Stimulated activated CD4-positive, alpha-beta T cell treated with anti-CD3 and anti-CD28 coated beads, TNF-alpha, amount 100 ng/mL, for 1 hour (primary cell): ENCODE data around the gene MUSK.
"Not testable (repeated sequence)": the region's sequence is repeated elsewhere in the genome, so short reads cannot be mapped to it uniquely, and the experiment has no call there.

Source experiments
- DNase-seq, 3 donors: peaks; one replicate each; pipeline ENCODE4 v3.0.0-alpha.2; 2020; ENCODE audit warnings: low read depth in 3 of 3, low spot score in 1 of 3

Gene MUSK

DNA sequence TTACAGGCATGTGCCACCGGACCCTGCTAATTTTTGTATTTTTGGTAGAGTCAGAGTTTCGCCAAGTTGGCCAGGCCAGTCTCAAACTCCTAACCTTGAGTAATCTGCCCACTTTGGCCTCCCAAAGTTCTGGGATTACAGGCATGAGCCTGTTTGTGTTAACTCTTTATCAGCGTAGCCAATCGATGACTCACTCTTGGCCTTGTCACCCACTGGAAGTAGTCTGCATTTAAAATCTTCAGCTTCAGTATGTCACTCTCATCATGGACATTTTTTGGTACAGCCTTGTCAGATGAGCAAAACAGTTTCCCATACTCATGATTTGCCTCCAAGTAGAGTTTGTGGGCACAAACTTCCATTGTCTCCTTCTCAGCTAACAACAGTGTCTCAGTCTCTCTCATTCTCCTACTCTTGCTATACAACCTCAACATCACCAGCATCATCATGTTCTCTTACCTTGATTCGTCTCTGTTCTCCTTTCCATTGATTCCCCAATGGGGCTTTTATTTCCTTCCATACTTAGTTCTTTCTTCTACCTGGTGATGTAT, 22.5 kb downstream of the MUSK start:
- no peak for DNase-seq

DNA sequence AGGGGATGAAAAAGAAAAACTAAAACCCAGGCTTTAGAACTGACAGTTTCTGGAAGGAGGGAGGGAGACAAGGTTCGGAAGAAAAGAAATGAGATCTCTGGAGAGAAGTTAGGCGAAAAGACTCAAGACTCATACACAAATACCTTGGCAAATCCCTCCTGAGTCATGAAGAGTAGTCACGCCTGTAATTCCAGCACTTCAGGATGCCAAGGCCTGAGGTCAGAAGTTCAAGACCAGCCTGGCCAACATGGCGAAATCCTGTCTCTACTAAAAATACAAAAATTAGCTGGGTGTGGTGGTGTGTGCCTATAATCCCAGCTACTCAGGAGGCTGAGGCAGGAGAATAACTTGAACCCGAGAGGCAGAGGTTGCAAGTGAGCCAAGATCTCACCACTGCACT, 27.3 kb downstream of the MUSK start:
- not testable (repeated sequence) for DNase-seq

DNA sequence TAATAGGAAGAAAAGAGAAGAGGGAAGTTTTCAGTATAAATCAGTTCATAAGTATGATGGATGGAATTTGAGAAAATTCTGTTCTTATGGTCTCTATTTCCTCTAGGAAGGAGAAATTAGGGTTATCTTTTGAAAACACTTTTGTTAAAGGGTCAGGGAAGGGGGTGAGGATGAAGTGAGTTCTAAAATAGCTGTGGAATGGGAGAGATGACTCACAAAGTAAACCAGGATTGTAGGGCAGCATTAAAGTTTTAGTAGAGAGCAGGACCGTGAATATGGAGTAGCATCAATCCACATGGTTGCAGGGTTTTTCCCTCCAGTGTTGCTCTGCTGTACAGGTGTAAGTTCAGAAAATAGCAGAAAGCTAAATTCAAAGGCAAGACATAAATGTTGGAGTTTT, 32.4 kb downstream of the MUSK start:
- DNase-seq, result no peak

DNA sequence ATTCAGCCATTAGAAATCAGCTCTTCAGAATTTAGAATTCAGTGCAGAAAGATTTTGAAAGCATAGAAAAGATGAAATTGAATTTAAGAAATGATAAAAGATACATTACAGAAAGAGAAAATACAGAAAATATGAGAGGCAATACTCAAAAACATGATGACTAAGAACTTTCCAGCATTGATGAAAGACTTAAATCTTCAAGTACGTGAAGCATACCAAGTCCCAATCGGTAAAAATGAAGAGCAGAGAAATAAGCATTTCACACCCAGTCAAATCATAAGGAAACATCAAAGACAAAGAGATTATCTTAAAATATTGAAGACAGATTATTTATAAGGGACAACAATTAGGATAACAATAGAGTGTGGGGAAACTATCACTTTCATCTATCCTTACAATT, 35.1 kb downstream of the MUSK start:
- DNase-seq, result no peak

DNA sequence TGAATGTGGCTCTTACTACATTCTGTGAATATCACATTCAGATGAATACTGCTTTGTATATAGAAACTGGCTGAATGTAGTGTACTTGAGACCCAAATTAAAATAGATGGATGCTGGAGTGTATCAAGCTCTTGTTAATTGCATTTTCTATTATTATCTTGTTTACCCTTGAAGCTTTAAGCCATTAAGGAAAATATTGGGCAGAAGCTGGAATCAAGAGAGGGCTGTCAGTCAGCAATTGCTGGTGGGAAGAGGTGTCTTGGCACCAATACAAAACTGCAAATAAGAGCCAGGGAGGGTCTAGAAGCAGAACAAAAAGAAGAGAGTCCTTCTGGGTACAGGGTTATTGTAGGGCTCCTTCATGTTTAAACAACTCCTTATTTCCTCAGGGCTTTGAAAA, 38.8 kb downstream of the MUSK start:
- DNase-seq, result no peak

DNA sequence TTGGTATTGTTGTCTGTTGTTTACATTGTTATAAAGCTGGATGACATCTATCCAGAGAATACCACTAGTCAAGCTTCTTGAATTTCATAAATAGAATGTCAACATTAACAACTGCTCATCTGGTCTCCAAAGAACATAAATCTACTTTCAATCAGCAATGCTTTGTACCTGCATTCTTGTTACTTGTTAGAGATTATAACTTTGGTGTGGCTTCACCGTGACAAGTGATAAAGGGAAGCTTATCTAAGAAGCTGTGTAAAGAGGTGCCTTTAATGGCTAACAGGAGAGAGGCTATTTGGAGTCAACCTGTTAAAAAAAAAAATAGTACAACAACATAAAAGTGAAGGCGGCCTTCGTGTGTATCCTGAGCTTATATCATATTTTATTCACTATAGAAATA, 41.8 kb downstream of the MUSK start:
- no peak for DNase-seq

DNA sequence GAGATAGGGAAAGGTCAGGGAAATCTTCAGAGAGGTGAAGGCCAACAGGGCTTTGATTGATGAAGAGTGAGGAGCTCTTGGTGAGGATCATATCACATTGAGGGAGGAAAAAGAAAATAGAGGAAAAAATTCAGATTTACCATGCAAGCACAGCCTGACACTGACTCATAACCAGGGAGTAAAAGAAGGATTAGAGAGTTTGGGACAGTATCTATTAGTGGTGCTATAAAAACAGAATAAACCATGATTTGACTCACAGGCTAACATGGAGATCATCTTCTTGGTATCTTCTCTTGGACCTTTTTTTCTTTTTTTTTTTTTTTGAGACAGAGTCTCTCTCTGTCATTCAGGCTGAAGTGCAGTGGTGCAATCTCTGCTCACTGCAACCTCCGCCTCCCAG, 44.4 kb downstream of the MUSK start:
- no peak for DNase-seq

DNA sequence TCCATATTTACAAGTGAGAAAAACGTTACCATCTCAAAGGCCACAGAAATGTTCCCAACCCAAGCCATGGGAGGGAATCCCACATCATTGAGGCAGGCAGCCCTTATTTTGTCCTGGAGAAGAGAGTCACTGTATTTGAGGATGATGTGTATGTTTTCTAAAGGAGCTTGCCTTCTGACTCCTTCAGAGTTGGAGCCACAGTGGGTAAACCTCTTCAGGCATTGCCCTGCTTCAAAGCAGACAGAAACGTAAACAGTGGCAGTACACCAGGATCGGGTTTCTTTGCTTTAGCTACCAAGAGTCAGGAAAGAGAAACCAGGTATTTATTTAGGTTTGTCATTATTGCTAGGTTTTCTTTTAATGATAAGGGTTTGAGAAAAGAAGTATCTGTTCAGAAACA, 45.7 kb downstream of the MUSK start:
- DNase-seq, result no peak

DNA sequence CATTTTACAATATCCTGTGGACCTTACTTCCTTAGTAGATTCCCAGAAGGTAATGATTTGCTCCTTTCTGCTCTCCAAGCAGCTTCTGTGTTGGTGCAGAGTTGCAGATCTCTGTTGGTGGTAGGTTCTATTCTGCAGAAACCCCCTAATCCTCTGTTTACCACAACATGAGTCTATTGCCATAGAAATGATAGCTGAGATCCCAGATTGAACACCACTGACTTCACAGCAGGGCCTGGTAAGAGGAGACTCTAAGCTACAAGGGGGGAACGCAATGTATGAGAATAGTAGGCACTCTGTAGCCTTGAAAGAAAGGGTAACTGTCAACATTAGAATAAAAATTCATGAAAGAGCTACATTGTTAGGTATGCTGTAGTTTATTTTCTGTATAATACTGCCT, 59.5 kb downstream of the MUSK start:
- no peak for DNase-seq

DNA sequence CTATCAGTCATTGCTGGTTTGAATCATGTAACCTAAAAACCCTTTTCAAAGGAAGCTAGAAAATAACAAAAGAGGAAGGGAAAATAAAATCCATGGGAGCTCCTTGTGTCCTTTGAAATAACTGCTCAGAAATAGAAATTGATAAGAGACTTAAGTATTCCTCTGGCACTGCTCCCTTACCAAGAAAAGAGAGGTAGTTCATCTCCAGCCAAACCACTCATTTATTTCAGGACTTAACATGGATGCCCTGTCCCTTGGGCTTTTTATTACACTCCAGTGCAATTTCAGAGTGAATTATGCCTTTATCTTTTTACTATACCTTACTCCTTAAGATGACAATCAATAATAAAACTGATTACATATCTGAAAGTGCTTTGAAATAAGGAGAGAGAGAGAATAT, 61.0 kb downstream of the MUSK start:
- no peak for DNase-seq

DNA sequence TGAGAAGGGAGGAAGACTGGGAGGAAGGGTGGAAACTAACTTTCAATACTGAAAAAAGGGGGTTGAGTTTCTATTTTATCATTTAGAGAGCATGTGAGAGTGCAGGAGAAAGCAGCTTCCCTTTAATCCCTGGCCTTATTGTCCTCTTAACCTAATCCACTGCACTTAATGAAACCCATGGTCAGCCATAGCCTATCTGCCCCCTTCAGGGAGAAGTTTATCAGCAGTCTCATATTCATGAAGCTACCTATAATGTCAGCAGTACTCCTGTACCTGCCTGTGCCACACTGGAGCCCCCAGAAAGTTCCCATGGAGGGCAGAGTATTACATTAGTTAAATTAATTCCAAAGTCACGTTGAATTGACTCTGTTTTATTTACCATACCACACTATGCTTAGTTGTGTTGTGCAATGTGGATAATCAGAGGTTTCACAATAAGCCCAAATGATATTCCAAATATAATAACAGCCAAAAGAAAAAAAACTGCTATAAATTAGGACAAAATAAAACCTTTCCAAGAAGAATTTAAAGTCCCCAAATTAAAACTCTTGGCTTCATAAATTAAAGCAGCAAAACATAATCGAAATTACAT, 62.9 kb downstream of the MUSK start:
- no peak for DNase-seq

DNA sequence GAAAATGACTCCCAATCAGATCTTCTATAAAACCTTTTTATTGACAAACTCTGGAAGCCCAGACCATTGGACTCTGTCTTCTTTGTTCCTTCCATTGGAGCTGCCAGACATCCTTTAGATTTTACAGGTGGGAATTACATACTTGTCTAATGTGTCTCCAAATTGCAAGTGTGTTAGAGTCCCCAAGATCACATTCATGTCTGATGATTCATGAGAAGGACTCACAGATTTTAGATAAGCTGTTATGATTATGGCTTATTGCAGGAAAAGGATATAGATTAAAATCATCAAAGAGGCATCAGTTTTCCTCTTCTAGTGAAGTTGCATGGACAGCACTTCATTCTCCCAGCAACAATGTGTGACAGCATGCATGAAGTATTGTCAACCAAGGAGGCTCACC, 70.4 kb downstream of the MUSK start:
- no peak for DNase-seq

DNA sequence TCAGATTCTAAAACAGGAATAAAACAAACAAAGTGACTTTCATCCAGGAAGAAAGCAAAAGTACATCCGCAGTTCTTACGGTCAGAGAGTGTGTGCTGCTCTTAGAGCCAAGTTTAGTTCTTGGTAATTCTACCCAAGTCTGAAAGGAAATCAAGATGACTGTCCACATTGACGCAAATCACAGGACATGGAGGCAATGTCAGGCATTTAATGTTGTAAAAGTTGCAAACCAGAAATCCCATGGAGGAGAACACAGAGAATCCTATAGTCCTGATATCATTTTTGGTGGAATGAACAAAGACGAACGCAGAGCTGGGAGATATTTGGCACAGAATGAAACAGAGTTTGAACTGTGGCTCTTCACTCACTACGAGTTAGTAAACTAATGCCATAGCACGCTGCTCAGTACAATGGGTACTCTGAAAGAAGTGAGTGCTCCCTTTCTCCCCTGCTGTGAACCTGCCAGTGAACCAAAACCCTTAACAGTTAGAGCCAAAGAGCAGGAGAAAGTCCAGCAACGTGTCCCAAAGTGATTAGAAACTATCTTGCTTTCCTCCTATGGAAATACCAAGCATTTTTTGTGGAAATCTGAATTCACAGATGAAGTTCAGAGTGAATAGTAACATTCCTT, 74.3 kb downstream of the MUSK start:
- DNase-seq, result no peak

DNA sequence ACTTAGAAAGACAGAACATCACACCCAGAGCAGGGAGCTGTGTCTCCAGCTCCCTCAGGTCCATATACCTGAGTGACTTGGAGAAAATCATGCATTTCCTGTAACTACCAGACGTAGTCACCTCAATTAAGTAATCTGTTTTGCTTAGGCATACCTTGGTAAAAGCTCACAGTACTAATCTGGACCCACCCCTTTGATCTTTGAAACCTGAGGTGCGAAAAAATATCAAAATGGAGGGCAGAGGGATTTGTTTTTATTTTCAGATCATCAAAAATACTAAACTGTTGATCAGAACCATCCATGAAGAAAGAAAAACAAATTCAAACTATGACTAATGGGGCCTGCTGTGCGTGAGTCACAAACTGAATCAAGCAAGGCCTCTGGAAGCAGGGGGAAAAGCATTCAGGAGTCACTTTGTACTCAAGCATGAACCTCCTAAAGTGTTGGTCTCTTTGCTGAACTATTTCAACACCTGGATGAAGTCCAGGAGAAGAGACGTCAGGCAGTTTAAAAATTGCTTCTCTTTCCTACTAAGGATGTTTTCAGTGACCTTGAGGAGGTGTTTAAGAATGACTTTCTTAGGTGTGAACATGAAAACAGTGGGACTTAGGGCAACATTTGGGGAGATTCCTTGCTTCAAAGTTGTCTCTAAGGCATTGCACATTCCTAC, 76.3 kb downstream of the MUSK start:
- DNase-seq, result no peak

DNA sequence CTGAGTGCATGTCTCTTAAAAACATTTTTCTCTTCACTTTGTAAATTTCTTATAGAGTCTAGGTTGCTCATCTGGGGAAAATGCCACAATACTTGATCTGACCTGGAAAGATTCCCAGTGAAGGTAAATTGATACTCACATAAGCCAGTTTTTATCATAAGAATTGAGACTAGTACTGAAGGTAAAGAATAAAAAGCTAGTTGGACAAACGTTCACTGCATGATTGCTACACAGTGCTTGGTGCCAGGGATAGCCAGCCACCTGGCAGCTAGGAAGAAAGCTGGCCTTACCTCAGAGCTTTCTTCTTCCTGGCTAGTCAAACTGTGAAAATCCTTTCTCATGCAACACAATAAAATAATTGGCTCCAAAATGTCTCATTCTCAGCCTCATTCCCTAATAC, 77.1 kb downstream of the MUSK start:
- no peak for DNase-seq

DNA sequence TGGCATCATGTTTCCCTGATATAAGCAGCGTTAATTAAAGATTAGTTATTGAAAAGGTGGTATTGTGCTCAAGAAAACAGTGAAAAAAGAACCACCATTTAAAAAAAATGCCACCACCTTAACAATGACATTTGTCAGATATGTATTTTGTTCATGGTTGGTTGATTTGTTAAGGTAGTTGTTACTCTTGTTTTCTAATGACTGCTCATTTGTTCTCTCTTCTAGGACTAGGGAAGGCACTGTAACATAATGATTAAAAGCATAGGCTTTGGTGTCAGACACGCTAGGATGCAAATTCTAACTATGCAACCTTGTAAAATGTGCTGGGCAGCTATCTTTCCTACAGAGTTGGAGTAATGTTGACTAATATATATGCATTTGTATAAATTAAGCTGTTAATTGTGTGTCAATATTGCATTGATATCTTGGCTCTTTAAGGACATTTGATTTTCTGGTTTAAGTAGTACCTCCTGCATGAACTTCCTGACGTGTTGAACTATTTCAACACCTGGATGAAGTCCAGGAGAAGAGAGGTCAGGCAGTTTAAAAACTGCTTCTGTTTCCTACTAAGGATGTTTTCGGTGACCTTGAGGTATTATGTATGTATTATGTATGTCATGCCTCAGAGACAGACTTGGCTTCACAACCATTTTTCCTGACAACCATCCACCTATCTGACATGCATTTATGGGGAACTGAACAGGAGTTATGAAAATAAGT, 77.8 kb downstream of the MUSK start:
- DNase-seq, result no peak

DNA sequence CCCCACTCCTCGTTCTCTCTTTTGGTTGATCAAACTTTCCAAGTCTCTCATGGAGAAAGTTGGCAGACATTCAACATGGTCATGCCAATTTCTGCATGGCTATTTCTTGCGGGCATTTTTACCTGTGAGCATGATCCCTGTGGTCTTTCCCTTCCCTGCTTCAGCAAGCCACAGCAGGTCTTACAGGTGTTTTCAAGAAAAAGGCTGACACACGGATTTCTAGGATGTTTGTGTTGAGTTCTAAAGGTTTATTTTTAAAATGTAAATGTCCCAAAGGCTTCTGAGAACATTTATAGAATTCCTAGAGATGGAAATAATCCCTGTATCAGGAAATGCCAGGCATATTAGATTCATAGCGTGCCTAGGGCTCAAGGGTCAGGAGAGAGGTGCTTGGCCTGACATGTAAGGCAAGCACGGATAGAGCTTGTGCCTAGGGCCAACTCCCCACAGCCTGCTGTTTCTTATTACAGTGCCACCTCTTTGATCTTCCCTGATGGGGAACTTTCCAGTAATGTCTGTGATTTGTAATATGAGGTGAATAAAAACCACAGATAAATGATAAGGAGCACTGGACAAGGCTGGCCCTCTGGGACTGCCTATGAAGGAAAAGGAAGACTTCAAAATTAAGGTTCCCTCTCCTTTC, 79.8 kb downstream of the MUSK start:
- no peak for DNase-seq

DNA sequence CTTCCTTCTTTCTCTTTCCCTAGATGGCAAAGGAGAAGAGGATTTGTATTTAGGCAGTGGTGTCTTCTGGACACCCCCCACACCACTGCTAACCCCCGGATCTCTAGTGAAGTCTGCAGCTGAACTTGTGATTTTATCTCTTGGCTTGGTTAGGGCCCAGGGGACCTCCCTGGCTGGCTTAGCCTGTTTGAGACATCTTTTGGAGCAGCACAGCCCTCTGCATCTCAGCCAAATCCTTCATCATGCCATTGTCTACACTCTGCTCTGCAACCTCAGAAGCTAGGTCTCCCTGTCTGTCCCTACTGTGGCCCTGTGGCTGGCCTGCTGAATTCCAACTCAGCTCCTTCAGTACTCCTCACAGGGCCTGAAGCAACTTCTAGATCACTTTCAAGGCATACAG, 81.7 kb downstream of the MUSK start:
- DNase-seq, result no peak

DNA sequence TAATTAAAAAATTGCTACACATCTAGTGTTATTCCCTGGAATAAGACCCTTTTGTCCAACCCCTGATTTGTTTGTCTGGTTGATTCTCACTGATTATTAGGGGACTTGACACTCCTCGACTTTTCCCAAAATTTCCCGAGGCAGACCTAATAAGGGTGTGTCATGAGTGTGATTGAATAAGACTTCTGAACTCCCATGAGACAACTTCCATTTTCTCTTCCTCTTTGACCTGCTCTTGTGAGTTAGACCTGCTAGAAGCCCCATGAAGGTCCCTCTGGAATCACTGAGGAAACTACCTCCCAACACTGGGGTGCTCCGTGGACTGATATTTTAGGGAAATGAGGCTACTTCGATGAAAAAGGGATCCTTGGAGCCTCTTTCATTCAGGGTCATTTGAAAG, 83.4 kb downstream of the MUSK start:
- DNase-seq, result no peak

DNA sequence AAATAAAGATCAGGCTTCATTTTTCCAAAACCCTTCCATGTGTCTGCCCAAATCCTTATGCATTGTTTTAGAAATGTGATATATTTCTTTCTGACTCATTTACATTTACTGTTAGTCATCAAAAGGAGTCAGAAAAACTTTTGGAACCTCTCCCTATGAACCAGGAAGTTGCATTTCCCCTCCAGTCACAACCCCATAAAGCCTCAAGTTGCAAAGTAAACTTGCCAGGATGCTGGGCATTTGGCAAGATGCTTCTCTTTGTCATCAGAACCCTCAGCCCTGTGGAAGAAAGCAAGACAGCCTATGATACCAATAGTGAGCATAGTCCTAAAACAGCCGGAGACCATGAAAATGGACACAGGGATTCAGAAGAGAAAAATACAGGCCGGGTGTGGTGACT, 84.2 kb downstream of the MUSK start:
- no peak for DNase-seq

DNA sequence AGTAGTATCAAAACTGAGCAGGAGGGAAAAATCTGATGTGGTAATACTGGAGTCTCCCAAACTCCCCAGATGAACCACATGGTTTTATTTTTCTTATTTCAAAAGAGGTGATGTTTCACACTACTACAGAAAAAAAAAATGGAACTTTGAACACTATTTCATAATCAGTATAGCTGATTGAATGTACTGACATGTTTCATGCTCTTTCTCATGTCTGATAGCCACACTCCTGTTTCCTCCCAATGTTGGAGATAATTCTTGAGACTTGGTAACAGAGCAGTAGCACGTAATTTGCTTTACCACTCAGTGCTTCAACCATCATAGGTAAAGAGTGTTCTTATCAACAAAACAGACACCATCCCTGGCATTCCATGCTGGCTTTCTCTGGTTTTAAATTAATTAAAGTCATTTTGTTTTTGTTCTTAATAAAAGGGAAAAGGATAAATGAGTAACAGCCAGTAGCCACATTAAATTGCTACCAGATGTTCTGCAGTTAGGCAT, 85.2 kb downstream of the MUSK start:
- DNase-seq, result no peak
